HCEC 1CT (cell line): ENCODE measurements around the gene C14orf132.
A peak's percentile ranks its signal among the peaks of the same experiment; 100 is the strongest.

Experiments used
- DNase-seq: peaks from one replicate; pipeline ENCODE4 v3.0.0-alpha.2; 2017

C14orf132 gene

DNA sequence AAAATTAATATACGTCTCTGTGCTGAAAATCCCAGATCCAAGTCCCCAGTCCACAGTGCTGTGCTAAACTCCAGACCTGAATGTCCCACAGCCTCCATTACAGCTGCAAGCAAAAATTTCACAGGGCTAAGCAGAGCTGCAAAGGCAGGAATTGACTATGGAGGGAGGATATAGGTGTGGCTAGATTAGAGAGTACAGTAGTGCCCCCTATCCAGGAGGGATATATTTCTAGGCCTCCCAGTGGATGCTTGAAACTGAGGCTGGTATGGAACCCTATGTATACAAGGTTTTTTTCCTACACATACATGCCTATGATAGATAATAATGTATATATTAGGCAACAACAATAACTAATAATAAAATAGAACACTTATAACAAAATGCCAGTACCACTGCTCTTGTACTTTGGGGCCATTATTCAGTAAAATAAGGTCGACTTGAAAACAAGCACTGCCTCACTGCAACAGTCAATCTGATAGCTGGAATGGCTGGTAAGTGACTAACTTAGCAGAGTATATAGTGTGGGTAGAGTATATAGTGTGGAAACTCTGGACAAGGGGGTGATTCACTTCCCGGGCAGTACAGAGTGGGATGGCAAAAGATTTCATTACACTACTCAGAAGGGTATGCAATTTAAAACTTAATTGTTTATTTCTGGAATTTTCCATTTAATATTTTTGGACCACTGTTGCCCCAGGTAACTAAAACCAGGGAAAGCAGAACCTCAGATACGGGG, 82.7 kb downstream of the C14orf132 start:
- peak; percentile 89 for DNase-seq

DNA sequence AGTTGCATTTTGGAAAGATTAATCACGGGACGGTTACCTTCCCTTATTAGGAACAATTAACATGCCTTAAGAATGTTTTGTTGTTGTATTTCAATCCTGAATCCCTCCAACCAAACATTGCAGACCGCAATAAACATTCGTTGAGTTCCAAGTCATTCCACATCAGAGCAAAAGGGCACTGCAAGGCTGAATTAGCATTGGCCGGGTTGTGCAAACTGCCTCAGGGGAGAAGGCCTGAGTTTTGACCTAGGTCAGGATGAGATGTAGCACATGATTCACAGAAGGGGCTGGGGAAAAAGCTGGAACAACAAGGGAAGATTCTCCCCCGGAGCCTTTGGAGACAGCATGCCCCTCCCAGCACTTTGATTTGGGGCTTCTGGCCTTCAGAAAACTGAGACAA, 83.3 kb downstream of the C14orf132 start:
- peak; percentile 94 for DNase-seq

DNA sequence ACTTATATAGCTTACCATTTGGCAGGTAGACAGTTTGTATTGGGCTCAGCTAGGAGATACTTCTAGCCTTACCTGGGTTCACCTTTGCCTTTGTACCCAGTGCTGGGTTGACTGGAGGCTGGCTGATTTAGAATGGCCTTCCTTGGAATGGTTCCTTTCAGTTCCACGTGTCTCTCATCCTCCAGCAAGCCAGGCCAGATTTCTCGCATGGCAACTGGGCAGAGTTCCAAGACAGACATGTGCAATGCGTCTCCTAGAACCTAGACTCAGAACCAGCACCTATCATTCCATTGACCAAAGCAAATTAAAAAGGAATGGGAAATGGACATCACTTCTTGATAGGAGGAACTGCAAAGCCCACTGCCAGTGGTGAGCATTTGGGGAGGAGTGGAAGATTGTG, 86.4 kb downstream of the C14orf132 start:
- DNase-seq = no peak

DNA sequence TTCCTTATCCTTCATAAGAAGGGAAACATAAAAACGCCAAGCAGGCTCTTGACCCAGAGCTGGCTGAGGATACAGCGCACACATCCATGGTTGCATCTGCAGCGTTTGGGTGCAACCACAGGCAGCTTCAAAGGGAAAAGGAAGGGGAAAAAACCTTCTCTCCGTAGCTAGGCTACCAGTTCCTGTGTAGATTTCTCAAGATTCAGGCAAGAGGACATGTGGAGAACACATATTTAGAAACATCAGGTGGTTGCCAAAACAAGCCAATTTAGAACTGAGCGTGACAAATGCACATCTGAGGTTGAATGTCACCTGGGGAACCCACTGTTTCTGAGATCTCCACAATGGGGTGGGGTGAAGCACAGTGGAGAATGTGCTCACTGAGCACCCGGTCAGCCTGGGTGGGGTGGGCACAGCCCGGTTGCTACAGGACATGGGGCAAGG, 87.2 kb downstream of the C14orf132 start:
- DNase-seq = no peak

DNA sequence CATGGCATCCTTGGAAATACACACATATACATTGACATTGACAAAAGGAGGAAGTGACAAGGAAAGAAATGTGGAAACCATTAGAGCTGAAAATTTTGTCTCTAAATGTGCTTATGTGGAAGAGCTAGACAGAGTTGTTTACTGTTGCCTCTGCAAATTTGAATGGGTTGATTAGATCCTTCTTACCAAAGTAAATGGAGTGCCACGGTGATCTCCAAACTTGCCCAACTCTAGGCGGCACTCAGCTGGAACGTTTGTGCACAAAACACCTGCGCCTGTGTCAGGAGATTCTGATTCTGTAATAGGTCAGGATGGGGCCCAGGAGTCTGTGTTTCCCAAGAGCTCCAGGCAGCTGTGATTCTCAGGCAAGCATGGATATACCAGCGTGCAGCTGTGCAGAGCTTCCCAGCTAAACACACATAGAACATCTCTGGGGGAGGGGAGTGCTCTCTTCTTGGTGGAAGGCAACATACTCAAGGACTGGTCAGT, 87.7 kb downstream of the C14orf132 start:
- DNase-seq = no peak

DNA sequence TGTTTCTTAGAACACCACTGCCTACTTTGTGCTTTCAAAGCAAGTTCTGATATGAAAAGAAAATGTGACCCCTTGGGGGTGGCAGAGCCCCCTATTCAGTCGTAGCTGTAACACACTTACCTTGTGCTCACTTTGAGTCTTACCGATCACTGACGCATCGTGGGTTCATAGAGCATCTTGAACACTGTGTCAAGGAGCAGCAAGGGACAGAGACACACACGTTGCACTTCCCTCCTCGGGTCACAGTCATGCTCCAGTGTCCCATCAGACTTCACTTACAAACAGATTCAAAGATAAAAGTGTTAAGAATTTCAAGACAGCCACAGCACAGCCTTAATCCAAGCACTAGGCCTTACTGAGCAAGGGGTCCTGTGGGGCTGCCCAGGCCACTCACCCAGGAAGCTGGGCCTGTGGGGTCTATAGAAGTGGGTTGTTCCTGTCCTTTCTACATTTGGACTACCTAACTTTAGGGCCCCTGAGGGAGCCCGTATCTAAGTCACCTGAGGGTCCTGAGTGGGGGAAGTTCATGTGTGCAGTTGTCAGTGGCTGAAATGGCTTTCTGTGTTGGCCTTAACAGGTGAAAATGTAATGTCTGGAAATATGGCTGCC, 90.1 kb downstream of the C14orf132 start:
- DNase-seq = no peak

DNA sequence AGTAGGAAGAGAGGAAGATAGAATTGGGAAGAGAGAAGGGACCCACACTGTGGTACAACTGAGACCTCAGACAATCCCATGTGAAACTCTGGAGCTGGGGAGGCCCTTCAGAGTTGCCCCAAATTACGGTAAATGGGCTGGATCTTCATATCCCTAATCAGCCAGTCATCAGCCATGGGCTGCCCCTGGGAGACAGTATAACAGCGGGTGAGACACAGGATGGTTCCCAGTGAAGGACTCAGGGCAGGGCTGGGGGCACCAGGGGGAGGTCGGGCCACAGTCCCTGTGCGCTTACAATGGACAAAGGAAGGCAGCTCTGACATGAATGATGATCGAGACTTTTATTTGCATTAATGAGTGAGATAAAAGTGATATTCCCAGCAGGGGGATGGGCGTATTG, 91.2 kb downstream of the C14orf132 start:
- no peak for DNase-seq

DNA sequence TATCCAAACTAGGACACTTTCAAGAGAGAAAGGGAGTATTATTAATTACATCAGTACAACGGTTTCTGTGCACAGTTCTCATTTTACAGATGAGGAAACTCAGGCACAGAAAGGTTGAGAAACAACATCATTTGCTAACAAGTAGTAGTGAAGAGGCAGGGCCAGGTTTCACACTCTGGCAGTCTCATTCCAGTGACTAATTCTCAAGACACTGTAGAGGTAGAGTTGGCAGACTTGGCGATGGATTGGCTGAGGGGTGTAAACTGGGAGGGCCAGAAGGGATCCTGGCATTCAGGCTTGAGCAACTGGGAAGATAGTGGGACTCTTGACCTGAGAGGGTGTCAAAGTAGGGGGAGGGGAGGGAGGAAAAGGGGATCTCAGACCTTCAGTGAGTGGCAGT, 91.7 kb downstream of the C14orf132 start:
- peak; percentile 61 for DNase-seq

DNA sequence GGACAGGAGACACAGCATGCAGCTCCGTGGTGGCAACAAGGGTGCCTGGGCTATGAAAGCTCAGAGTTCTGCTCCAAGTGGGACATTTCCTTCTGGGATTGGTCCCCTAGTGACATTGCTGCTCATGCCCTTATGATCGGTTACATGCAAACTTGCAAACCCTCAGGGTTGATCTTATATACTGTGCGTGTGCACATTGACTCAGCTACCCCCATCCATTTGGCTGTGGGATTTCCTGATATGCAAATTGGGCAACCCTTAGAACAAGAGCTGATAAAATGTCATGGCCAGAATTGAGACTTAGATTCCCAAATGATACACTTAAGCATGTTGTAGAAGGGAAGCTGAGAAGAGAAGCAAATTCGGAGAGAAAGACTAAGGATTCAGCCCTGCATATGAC, 92.7 kb downstream of the C14orf132 start:
- DNase-seq = no peak

DNA sequence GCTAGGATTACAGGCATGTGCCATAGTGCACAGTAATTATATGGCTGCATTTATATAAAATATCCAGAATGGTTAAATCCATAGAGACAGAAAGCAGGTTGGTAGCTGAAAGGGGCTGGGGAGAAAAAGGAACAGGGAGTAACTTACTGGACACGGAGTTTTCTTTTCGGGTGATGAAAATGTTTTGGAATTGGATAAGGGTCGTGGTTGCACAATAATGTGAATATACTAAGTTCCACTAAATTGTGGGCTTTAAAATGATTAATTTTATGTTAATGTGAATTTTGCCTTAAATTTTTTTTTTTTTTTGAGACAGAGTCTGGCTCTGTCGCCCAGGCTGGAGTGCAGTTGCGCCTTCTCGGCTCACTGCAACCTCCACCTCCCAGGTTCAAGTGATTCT, 95.3 kb downstream of the C14orf132 start:
- DNase-seq = no peak

DNA sequence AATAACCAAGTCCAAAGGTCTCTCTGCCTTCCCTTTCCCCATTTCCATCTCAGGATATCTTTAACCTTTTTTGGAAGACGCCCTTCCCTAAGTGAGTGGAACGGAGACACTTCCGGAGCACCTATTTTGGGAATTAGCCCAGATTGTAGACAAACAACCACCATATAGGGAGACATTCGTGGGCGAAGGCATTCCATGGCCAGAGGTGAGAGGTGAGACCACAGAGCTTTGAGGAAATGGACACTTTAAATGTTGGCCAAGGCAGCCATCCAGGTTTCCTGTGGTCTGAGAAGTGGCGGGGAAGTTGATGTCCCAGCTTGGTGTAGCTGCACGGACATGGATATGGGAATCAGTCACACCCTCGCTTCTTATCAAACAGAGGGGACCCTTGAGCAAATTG, 96.1 kb downstream of the C14orf132 start:
- DNase-seq = no peak

DNA sequence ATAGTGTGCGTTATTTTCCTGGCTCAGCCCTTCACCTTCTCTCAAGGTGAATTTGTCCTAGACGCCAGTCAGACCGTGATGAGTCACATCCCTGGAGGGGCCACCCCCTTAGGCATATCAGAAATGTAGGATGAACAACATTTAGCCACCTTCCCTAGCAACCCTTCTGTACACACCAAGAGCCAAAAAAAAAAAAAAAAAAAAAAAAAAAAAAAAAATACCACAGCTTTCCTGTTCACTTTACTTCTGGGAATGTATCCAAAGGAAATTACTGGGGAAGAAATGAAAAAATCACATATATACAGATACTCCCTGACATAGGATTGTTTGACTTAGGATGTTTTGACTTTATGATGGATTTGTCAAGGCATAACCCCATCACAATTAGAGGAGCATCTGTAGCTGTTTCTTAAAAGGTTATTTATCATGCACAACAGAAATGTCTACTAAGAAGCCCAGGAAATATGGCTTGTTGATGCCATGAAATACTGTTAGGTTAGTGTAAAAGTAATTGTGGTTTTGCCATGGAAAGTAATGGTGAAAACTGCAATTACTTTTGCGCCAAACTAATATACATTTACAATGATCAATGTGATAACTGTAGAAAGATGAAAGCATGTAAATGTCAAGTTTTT, 97.3 kb downstream of the C14orf132 start:
- peak; percentile 56 for DNase-seq

DNA sequence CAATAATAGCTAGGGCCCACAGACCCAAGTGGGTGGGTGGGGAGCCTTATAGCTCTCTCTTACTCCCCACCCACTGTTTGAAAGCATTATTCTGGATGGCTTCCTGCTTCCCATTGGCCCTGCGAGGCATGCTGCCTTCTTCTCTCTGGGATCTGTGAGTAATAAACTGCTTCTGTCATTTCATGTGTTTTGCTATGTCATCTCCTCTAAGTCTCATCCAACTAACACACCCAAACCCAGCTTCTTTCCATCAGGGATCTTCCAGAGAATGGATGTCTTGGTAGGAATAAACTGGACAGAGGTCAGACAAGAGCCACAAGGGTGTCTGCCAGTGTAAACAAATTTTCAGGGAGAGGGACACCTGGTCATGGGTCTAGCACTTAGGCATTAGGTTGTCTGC, 99.1 kb downstream of the C14orf132 start:
- DNase-seq = no peak

DNA sequence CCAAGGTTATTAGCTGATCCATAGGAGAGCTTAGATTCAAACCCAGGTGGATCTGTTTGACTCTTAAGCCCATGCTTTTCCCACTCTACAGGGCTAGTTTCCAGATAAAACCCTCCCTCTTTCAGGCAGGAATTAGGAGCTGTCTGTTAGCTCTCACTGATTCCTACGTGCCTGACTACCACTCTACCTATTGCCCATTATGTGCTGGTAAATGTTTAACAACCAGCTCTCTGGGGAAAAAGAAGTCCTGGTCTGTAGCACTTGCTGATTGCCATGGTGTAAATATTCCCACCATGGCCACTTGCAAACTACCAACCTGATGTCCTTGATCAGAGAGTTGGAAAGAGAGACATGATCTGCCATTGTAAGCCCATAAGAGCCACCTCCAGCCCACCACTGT, 100.0 kb downstream of the C14orf132 start:
- no peak for DNase-seq

DNA sequence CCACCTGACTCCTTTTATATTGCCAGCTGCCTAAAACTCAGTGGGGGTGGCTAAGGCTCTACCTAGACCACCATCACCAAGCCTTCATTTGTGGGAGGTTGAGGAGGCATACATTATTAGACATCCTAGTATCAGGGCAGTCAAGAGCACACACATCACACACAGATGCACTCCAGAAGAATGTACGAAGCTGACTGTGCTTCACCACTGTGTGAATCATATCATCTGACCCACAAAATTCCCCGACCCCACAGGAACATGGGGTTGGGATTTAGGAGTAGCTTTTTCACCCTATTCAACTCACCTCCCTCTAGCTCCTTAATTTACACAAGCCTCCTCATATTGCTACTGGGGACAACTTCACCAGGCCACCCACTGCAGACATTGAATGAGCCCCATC, 100.7 kb downstream of the C14orf132 start:
- DNase-seq = peak; percentile 87

DNA sequence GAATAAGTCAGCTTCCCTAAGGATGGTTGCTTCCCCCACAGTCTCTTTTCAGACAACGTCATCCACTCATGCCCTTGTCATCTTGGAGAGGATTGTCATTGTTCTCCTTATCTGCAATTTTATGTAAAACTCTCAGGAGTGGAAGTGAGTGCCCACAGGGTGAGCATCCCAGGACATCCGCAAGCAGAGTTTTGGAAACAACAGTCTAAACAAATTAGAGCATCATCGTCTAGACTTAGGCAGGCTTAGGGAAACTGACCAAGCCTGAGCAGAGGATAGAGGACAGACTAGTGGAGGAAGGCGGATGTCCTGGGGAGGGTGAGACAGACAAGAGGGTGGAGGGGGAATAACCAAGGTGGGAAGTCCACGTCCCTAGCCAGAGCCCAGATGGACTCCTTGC, 101.8 kb downstream of the C14orf132 start:
- DNase-seq = no peak
